Fibroblast of skin of abdomen (primary cell): Measurements from ENCODE around the gene KCNJ6.

Experiments used
- DNase-seq: peaks from one replicate; pipeline ENCODE4 v3.0.0-alpha.2; 2013

Gene KCNJ6

GRCh38 chr21:37863842-37864241, 52.4 kb downstream of the KCNJ6 start:
- DNase-seq: peak; percentile 37

DNA sequence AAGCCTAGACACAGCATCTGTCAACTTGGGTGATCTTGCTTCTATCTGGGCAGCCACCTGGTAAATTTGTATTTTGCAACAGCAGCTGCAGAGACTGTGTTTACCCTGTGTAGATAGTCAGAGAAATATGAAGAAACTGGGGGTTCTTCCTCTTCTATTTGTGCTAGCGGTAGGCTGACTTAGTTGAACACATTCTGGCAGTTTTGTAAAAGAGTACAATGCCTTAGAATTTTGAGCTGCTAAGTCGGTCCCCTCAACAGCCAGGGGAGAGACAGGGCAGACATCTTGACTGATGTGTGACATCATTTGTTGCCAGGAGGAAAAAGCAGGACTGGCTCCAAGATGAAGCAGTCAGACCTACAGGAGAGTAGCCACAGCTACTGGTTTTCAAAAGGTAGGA, 53.7 kb downstream of the KCNJ6 start:
- no peak for DNase-seq

DNA sequence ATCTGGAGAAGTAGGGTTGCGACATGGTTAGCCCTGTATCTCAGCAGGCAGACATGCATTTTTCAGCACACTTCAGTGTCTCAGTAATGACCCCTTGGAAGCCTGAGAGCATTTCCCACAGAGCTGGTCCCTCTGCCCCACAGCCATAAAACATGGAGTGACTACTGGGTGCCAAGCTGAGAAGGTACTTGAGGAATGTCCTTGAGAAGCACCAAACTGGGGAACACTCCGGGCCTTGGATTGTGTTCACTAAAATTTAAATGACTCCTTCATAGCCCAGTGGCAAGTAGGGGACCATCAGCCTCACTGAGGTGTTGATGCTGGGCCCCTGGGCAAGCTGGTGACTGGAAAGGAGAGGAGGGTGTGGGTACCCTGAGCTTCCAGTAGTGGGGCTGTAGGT, 54.7 kb downstream of the KCNJ6 start:
- no peak for DNase-seq

DNA sequence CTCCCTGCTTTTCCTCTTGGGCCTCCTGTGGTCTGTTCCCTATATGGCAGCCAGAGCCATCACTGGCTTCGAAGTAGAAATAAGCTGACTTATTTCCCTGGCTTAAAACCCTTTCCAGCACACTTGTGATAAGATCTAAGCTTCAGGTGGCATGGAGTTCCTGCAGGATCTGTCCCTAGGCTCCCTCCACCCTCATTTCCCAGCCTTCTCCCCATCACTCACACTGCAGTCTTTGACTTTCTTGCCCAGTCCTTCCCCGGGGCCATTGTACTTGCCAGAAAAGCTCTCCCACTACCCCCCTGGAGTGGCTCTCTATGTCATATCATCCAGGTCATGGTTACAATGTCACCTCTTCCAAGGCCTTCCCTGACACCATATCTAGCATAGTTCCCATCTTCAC, 55.8 kb downstream of the KCNJ6 start:
- DNase-seq: no peak

GRCh38 chr21:37855647-37856625, 60.3 kb downstream of the KCNJ6 start:
- DNase-seq: peak; percentile 85

DNA sequence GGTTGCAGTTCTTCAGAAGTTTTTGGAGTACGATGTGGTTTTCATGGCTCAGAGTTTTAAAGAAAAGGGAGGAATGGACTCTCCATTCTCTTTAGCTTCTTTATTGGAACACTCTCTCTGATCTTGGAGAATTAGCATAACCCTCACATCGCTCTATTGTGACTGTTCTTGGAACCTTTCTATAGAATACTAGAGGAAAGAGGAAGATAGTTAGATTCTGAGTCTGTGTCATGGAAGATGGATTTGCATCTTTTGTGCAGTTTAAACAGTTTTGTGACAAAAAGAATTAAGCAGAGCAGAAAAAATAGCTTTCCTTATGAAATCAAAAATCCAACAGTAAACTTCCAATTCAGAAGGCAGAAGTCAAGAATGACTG, 61.0 kb downstream of the KCNJ6 start:
- DNase-seq: no peak

- DNase-seq: peak; percentile 89
Observed at GRCh38 chr21:37849506-37850102, 66.7 kb downstream of the KCNJ6 start.

GRCh38 chr21:37848721-37849490, 67.4 kb downstream of the KCNJ6 start:
- peak; percentile 83 for DNase-seq

- no peak for DNase-seq
Observed at GRCh38 chr21:37845535-37845934, 70.7 kb downstream of the KCNJ6 start.

GRCh38 chr21:37843191-37843590, 73.1 kb downstream of the KCNJ6 start:
- DNase-seq: peak; percentile 38

DNA sequence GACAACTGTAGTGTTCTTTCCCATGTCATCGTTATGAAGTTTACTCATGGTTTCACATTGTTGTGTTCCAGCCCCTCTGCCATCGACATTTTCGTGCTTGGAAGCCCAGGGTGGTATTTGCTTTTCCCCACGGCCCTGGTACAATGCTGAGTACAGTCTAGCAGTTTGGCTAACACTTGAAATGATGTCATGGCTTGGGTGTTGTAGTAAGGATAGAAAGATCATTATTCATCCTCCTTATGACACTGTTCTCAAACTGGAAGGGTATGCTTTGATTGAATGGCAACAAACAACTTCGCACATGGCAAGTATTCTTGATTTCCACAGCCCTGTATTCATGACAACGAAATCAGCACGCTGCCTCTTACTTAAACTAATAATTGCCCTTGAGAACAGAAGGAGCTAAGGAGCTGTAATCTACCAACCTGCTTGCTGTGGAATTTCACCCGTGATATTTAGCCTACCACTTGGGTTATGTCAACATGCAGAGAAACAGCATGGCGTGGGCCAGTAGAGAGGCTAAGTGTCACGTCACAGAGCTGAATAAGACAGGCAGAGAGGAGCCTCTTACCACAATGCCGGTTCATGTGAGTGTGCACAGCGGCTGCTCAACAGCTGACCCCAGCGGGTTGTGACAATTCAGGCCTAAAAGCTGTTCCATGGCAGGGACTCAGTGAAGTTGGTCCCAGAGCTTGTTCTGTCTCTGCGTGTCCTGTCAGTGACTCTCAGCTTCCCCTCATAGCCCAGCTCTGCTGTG, 73.9 kb downstream of the KCNJ6 start:
- no peak for DNase-seq

- DNase-seq: no peak
Observed at GRCh38 chr21:37837381-37837780, 78.9 kb downstream of the KCNJ6 start.

GRCh38 chr21:37835481-37835880, 80.8 kb downstream of the KCNJ6 start:
- DNase-seq: no peak

- no peak for DNase-seq
Observed at GRCh38 chr21:37833301-37833700, 83.0 kb downstream of the KCNJ6 start.

- DNase-seq: peak; percentile 23
Observed at GRCh38 chr21:37829447-37829846, 86.8 kb downstream of the KCNJ6 start.

DNA sequence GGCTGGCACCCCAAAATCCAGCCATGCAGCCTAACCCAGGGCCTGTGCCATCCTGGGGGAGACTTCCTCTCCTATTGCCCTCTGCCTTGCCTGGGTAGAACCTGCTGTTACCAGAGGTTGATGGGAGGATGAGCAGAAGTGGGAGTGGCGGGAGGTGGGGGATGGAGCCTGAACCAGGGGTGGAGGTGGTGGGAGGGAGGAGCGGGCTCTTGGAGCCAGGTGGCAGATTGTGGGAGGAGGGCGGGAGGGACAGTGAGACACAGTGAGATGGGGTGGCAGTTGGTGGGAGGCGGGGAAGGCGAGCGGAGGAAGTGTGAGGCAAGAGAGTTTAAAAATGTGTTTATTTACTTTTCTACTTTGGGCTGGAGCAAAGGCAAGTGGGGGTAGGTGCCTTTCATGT, 87.3 kb downstream of the KCNJ6 start:
- no peak for DNase-seq

- no peak for DNase-seq
Observed at GRCh38 chr21:37828556-37828955, 87.7 kb downstream of the KCNJ6 start.

- DNase-seq: no peak
Observed at GRCh38 chr21:37827913-37828312, 88.3 kb downstream of the KCNJ6 start.

GRCh38 chr21:37821786-37822450, 94.3 kb downstream of the KCNJ6 start:
- no peak for DNase-seq

DNA sequence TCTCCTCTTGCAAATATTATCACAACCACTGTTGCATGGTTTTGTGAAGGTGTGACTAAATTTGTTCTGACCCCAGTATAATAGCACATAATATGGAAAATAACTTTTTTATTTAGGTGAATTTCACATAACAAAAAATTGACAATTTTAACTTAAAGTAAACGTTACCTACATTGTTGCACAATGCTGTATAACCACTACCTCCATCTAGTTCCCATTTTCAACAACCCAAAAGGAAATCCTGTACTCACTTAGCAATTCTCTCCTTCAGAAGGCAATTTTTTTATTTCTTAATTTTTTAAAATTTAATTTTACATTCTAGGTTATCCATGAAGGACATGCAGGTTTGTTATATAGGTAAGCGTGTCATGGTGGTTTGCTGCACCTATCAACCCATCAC, 95.2 kb downstream of the KCNJ6 start:
- no peak for DNase-seq

GRCh38 chr21:37819372-37819771, 96.9 kb downstream of the KCNJ6 start:
- no peak for DNase-seq

GRCh38 chr21:37817242-37817641, 99.0 kb downstream of the KCNJ6 start:
- DNase-seq: no peak
